IMR-90 (cell line): ENCODE measurements around the gene MLLT1. TPM values are rescaled to one million over a fixed set of nuclear protein-coding genes. Genes with fewer than 3 reads are reported as not detected.
A peak's percentile ranks its signal among the peaks of the same experiment; 100 is the strongest.

ENCODE experiments used
- ATAC-seq: fragments of 200-7000 bp; cut with Tn5 transposase; 2 replicates; pipeline ENCODE4 v1.9.1; 2020; ENCODE audit warnings: low read depth, mild to moderate bottlenecking, moderate library complexity
- BruUV-seq: library from RNA; stranded (reverse); fragments of 400-500 nt; replicated peaks from 2 replicates; lab custom pipeline; 2021; lab: Mats Ljungman, UMichigan
- CTCF ChIA-PET: fragments of 300-600 bp; formaldehyde crosslinking; extraction: SDS; loops from one replicate; lab custom pipeline; 2021; ENCODE audit warnings: antibody characterized with exemption; lab: Yijun Ruan, JAX
- POLR2A ChIA-PET: fragments of 300-600 bp; sonication (Branson Sonifier 250); formaldehyde crosslinking; loops from one replicate; lab custom pipeline; 2022; ENCODE audit warnings: antibody characterized with exemption; ENCODE audit not compliant: unreplicated experiment; lab: Charles Lee
- DNase-seq: peaks from one replicate; pipeline ENCODE4 v3.0.0; 2013
- H2AFZ ChIP-seq: replicated peaks from 2 replicates; pipeline ENCODE3; 2013; ENCODE audit warnings: low read length, mild to moderate bottlenecking; ENCODE audit not compliant: poor library complexity
- H2AK5ac ChIP-seq: 2 replicates; pipeline ENCODE4 v1.6.1; 2013; ENCODE audit warnings: low read depth, low read length, inconsistent platforms
- H2AK9ac ChIP-seq: replicated peaks from 2 replicates; pipeline ENCODE3; 2013; ENCODE audit warnings: mild to moderate bottlenecking, low read depth, low read length, moderate library complexity; ENCODE audit not compliant: poor library complexity
- H2BK120ac ChIP-seq: 2 replicates; pipeline ENCODE4 v1.6.1; 2013; ENCODE audit warnings: low read depth, low read length, inconsistent platforms
- H2BK15ac ChIP-seq: 3 replicates; pipeline ENCODE4 v1.6.1; 2013; ENCODE audit warnings: low read depth, low read length, inconsistent platforms
- H2BK20ac ChIP-seq: 2 replicates; pipeline ENCODE4 v1.6.1; 2013; ENCODE audit warnings: low read depth, mild to moderate bottlenecking, inconsistent platforms, low read length, moderate library complexity
- H2BK5ac ChIP-seq: 2 replicates; pipeline ENCODE4 v1.6.1; 2013; ENCODE audit warnings: mild to moderate bottlenecking, low read depth, low read length, inconsistent platforms; ENCODE audit not compliant: poor library complexity, severe bottlenecking
- H3K14ac ChIP-seq: replicated peaks from 2 replicates; pipeline ENCODE4 v1.6.1; 2013; ENCODE audit warnings: low read depth, low read length, inconsistent platforms
- H3K18ac ChIP-seq: 2 replicates; pipeline ENCODE4 v1.6.1; 2013; ENCODE audit warnings: low read depth, low read length, control low read depth
- H3K23ac ChIP-seq: 2 replicates; pipeline ENCODE4 v1.6.1; 2013; ENCODE audit warnings: low read depth, low read length, inconsistent platforms
- H3K27ac ChIP-seq: 2 replicates; pipeline ENCODE4 v1.5.1; 2013; ENCODE audit warnings: mild to moderate bottlenecking, control low read depth, low read length; ENCODE audit not compliant: insufficient read depth
- H3K27me3 ChIP-seq: 2 replicates; pipeline ENCODE4 v1.6.1; 2013; ENCODE audit warnings: low read length; ENCODE audit not compliant: control insufficient read depth, insufficient read depth
- H3K36me3 ChIP-seq: 2 replicates; pipeline ENCODE4 v1.6.1; 2013; ENCODE audit warnings: low read length, mixed read lengths; ENCODE audit not compliant: control insufficient read depth, insufficient read depth
- H3K4ac ChIP-seq: 2 replicates; pipeline ENCODE4 v1.6.1; 2013; ENCODE audit warnings: low read depth, low read length, inconsistent platforms
- H3K4me1 ChIP-seq: 2 replicates; pipeline ENCODE4 v1.6.1; 2013; ENCODE audit warnings: low read length, mixed read lengths; ENCODE audit not compliant: control insufficient read depth, insufficient read depth
- H3K4me2 ChIP-seq: 2 replicates; pipeline ENCODE4 v1.6.1; 2013; ENCODE audit warnings: low read depth, mild to moderate bottlenecking, control low read depth, low read length, moderate library complexity
- H3K4me3 ChIP-seq: 2 replicates; pipeline ENCODE4 v1.5.1; 2013; ENCODE audit warnings: low read depth, mild to moderate bottlenecking, control low read depth, low read length, moderate library complexity; ENCODE audit not compliant: insufficient read depth
- H3K56ac ChIP-seq: 2 replicates; pipeline ENCODE4 v1.6.1; 2013; ENCODE audit warnings: low read length, inconsistent platforms; ENCODE audit not compliant: insufficient read depth; ENCODE audit errors: extremely low read depth
- H3K79me1 ChIP-seq, 2 experiments: 2 replicates each; pipeline ENCODE4 v1.6.1; 2013; ENCODE audit warnings: low read length in 2 of 2, inconsistent platforms in 1 of 2, low read depth in 1 of 2
- H3K9ac ChIP-seq: 2 replicates; pipeline ENCODE4 v1.6.1; 2013; ENCODE audit warnings: low read depth, low read length, control low read depth
- H3K9me1 ChIP-seq: 2 replicates; pipeline ENCODE4 v1.6.1; 2013; ENCODE audit warnings: low read length, inconsistent platforms; ENCODE audit not compliant: insufficient read depth
- H3K9me3 ChIP-seq: 2 replicates; pipeline ENCODE4 v1.6.1; 2013; ENCODE audit warnings: low read length; ENCODE audit not compliant: control insufficient read depth, insufficient read depth
- H4K20me1 ChIP-seq: 2 replicates; pipeline ENCODE4 v1.6.1; 2013; ENCODE audit warnings: low read length, inconsistent platforms; ENCODE audit not compliant: insufficient read depth
- H4K5ac ChIP-seq: 2 replicates; pipeline ENCODE4 v1.6.1; 2013; ENCODE audit warnings: mild to moderate bottlenecking, low read depth, low read length, control low read depth
- H4K8ac ChIP-seq, 2 experiments: 2 replicates each; pipeline ENCODE4 v1.6.1; 2013; ENCODE audit warnings: low read depth in 2 of 2, low read length in 2 of 2, control low read depth in 1 of 2, inconsistent platforms in 1 of 2
- H4K91ac ChIP-seq: 2 replicates; pipeline ENCODE4 v1.6.1; 2013; ENCODE audit warnings: low read depth, low read length, inconsistent platforms; ENCODE audit not compliant: insufficient read depth
- BHLHE40 ChIP-seq: fragments of 150-350 bp; IDR thresholded peaks from 2 replicates; pipeline ENCODE4 v1.6.1; 2016; ENCODE audit warnings: mild to moderate bottlenecking, low read depth, low read length
- ELK1 ChIP-seq: fragments of 150-350 bp; IDR thresholded peaks from 2 replicates; pipeline ENCODE4 v1.6.1; 2016; ENCODE audit warnings: low read depth, mild to moderate bottlenecking, low read length, moderate library complexity, borderline replicate concordance
- FOS ChIP-seq: fragments of 150-350 bp; IDR thresholded peaks from 2 replicates; pipeline ENCODE4 v1.6.1; 2016; ENCODE audit warnings: low read depth, low read length
- MAFK ChIP-seq: IDR thresholded peaks from 2 replicates; pipeline ENCODE4 v1.6.1; 2012; ENCODE audit warnings: low read depth, low read length, improper control_type of control experiment
- MAZ ChIP-seq: IDR thresholded peaks from 2 replicates; pipeline ENCODE4 v1.6.1; 2012; ENCODE audit warnings: low read depth, mild to moderate bottlenecking, low read length, improper control_type of control experiment, moderate library complexity, borderline replicate concordance
- MXI1 ChIP-seq: IDR thresholded peaks from 2 replicates; pipeline ENCODE4 v1.6.1; 2012; ENCODE audit warnings: low read depth, mild to moderate bottlenecking, low read length, moderate library complexity, borderline replicate concordance
- NFE2L2 ChIP-seq: fragments of 150-350 bp; IDR thresholded peaks from 2 replicates; pipeline ENCODE4 v1.6.1; 2016; ENCODE audit warnings: low read depth, mild to moderate bottlenecking, low read length
- POLR2A ChIP-seq: IDR thresholded peaks from 2 replicates; pipeline ENCODE4 v1.6.1; 2012; ENCODE audit warnings: mild to moderate bottlenecking, low read depth, low read length
- RAD21 ChIP-seq: IDR thresholded peaks from 2 replicates; pipeline ENCODE4 v1.6.1; 2012; ENCODE audit warnings: low read length, improper control_type of control experiment
- RCOR1 ChIP-seq: IDR thresholded peaks from 2 replicates; pipeline ENCODE4 v1.6.1; 2012; ENCODE audit warnings: mild to moderate bottlenecking, low read length, improper control_type of control experiment; ENCODE audit not compliant: insufficient replicate concordance
- RFX5 ChIP-seq: IDR thresholded peaks from 2 replicates; pipeline ENCODE4 v1.8.0; 2012; ENCODE audit warnings: low read depth, mild to moderate bottlenecking, low read length, moderate library complexity
- SMC3 ChIP-seq: fragments of 150-350 bp; IDR thresholded peaks from 2 replicates; pipeline ENCODE4 v1.6.1; 2016; ENCODE audit warnings: low read depth, mild to moderate bottlenecking, antibody characterized with exemption, low read length, moderate library complexity
- USF2 ChIP-seq: fragments of 150-350 bp; IDR thresholded peaks from 2 replicates; pipeline ENCODE4 v1.6.1; 2017; ENCODE audit warnings: mild to moderate bottlenecking, antibody characterized with exemption, low read length, low read depth
- WGBS, 2 experiments: methylation state at CpG; one replicate each; pipeline versions ENCODE4 v1.1.5 to v1.1.7; 2013; ENCODE audit warnings: missing lambda C conversion rate in 2 of 2; ENCODE audit not compliant: insufficient read length in 1 of 2; ENCODE audit errors: extremely low coverage in 2 of 2; 5-methylcytosine and 5-hydroxymethylcytosine counted together
- dilution Hi-C: fragments of 300-500 bp; cut with HindIII; formaldehyde crosslinking; loops from one replicate; pipeline ENCODE4 v1.14.3; 2018; ENCODE audit warnings: low sequenced_read_pairs; ENCODE audit not compliant: unreplicated experiment
- in situ Hi-C: fragments of 300-500 bp; cut with MboI; formaldehyde crosslinking; loops from 3 replicates; pipeline ENCODE4 v1.14.3; 2019; ENCODE audit warnings: low sequenced_read_pairs, inconsistent platforms, mixed read lengths
- intact Hi-C: fragments of 100-400 bp; cut with micrococcal nuclease; formaldehyde crosslinking; loops from 2 replicates; pipeline ENCODE4 v1.10.0; 2022
- polyA plus RNA-seq, 3 experiments: library from polyadenylated mRNA; depleted of rRNA; stranded (reverse); fragments of >200 nt; gene quantifications; 2 replicates each; pipeline ENCODE4 v1.2.3, GENCODE V29; 2012; ENCODE audit warnings: low replicate concordance in 1 of 3
- total RNA-seq: library from RNA; depleted of rRNA; stranded (reverse); fragments of >200 nt; gene quantifications from 2 replicates; pipeline ENCODE4 v1.2.3, GENCODE V29; 2012

The MLLT1 gene
- total and polyA plus RNA-seq, 2 of the 4 experiments (the other 2 are of a cell fraction) = 1.3 to 30.6 TPM

GRCh38 chr19:6233827-6234511 is 45.8 kb downstream of the MLLT1 start (continued):
- TF ChIP-seq POLR2A (no peak), SMC3 (no peak)

- Histone ChIP-seq H2BK20ac (peak overlapping the region; percentile 64), H3K9ac (peak overlapping the region; percentile 31; the same call in 1 of the 2 replicates), H2AFZ (peak overlapping the region; percentile 45), H3K27me3 (no peaks in the 10 kb centered on the region), H3K27ac (peak overlapping the region; percentile 86), H3K14ac (peak overlapping the region; percentile 76), H4K91ac (peak overlapping the region; percentile 81), H2BK5ac (peak overlapping the region; percentile 88), H3K4me1 (peaks cover 32% of the 10 kb centered on the region), H3K18ac (peak overlapping the region; percentile 47), H3K36me3 (peaks cover 18% of the 10 kb centered on the region), H3K56ac (no peak overlapping the region; the same call in none of the 2 replicates), H3K9me3 (no peaks in the 10 kb centered on the region), H3K4ac (peak overlapping the region; percentile 90), H3K23ac (peak overlapping the region; percentile 54; the same call in 1 of the 2 replicates), H4K20me1 (peaks cover 79% of the 10 kb centered on the region), H4K8ac (peak overlapping the region; percentile 47 to 56), H3K9me1 (peaks cover 45% of the 10 kb centered on the region), H4K5ac (peak overlapping the region; percentile 38; the same call in 1 of the 2 replicates), H3K79me1 (peaks cover 38 to 93% of the 10 kb centered on the region in 2 experiments), H2BK120ac (peak overlapping the region; percentile 92), H3K4me3 (no peak overlapping the region), H2BK15ac (peak overlapping the region; percentile 91), H2AK5ac (peak overlapping the region; percentile 97), H2AK9ac (peak overlapping the region; percentile 88), H3K4me2 (peak overlapping the region; percentile 56)
- CTCF ChIA-PET = interaction anchor here (2.2 kb wide), 1 partner anchor 15 kb away, joined by 6 read pairs; no protein-coding TSS in a partner anchor
- DNase-seq (peak; percentile 43), ATAC-seq (no peak; the same call in 1 of the 2 replicates)
- 67% methylated on average over 14 of the region's 30 CpGs; no CpG with 5 or more reads in 1 of the 2 experiments for WGBS, 2 experiments
- in situ Hi-C loops = no loop called here
- dilution Hi-C loops = no loop called here
- intact Hi-C loops = loop anchor here (5.0 kb wide), 1 partner anchor 39 kb away; no protein-coding TSS in a partner anchor
- no TSS peak for BruUV-seq
- POLR2A ChIA-PET = no interaction called here
- TF ChIP-seq SMC3 = no peak
- TF ChIP-seq BHLHE40 = no peak
- TF ChIP-seq NFE2L2 = no peak
- TF ChIP-seq RAD21 = no peak
- TF ChIP-seq ELK1 = no peak
- no peak for TF ChIP-seq FOS
- TF ChIP-seq MXI1 = no peak
- TF ChIP-seq USF2 = no peak
- no peak for TF ChIP-seq RFX5
- TF ChIP-seq RCOR1 = no peak
- TF ChIP-seq MAZ = no peak
- no peak for TF ChIP-seq MAFK
Observed at GRCh38 chr19:6233056-6233826, 46.5 kb downstream of the MLLT1 start.
